HCT116 (cell line): ENCODE results near the gene DLEU7. TPM values are rescaled to one million over a fixed set of nuclear protein-coding genes. Genes with fewer than 3 reads are reported as not detected.

ENCODE experiments used
- ATAC-seq: fragments of 200-7000 bp; cut with Tn5 transposase; 2 replicates; pipeline ENCODE4 v1.9.1; 2020; ENCODE audit warnings: mild to moderate bottlenecking, moderate library complexity
- BruUV-seq: library from RNA; stranded (reverse); fragments of 400-500 nt; replicated peaks from 2 replicates; lab custom pipeline; 2021; lab: Mats Ljungman, UMichigan
- CTCF ChIA-PET: fragments of 300-600 bp; sonication (Branson Sonifier 250); formaldehyde crosslinking; loops from one replicate; lab custom pipeline; 2021; ENCODE audit warnings: antibody characterized with exemption; lab: Charles Lee
- POLR2A ChIA-PET: fragments of 300-600, 350-600 bp; sonication (Branson Sonifier 250); formaldehyde crosslinking; loops from one replicate; lab custom pipeline; 2021; ENCODE audit warnings: antibody characterized with exemption; lab: Charles Lee
- RAD21 ChIA-PET, 2 experiments: fragments of 300-600 bp; sonication (Branson Sonifier 250); formaldehyde crosslinking; loops; one replicate each; lab custom pipeline; 2023; ENCODE audit warnings: low total read pairs in 2 of 2; ENCODE audit not compliant: uncharacterized antibody in 2 of 2, unreplicated experiment in 2 of 2, low non-redundant PET in 1 of 2; lab: Charles Lee
- DNase-seq: peaks from one replicate; pipeline ENCODE4 v3.0.0-alpha.2; 2010; ENCODE audit warnings: low read depth, low spot score
- H2AFZ ChIP-seq: fragments of 200-600 bp; shearing (Covaris generic), sonication (generic); 2 replicates; pipeline ENCODE4 v1.6.1; 2017; ENCODE audit warnings: low read depth, mixed run types, mixed read lengths, antibody characterized with exemption, low read length; ENCODE audit not compliant: poor library complexity, severe bottlenecking
- H3K27ac ChIP-seq: 2 replicates; pipeline ENCODE4 v1.5.1; 2012; ENCODE audit warnings: low read depth, low read length
- H3K27me3 ChIP-seq: fragments of 200-600 bp; sonication (generic); 2 replicates; pipeline ENCODE4 v1.6.1; 2016; ENCODE audit warnings: mixed run types, low read length, mixed read lengths; ENCODE audit not compliant: insufficient read depth
- H3K36me3 ChIP-seq, 2 experiments: fragments of 200-500 bp in 1 of 2; fragments of 200-600 bp in 1 of 2; sonication (Bioruptor generic) in 1 of 2; sonication (generic) in 1 of 2; 2 replicates each; pipeline versions ENCODE4 v1.5.1 to v1.6.1; 2014 to 2016; ENCODE audit warnings: low read length in 2 of 2, inconsistent platforms in 1 of 2, mixed read lengths in 1 of 2, mixed run types in 1 of 2; ENCODE audit not compliant: insufficient read depth in 2 of 2, control insufficient read depth in 1 of 2
- H3K4me1 ChIP-seq, 2 experiments: fragments of 200-600 bp in 1 of 2; sonication (generic) in 1 of 2; 2 replicates each; pipeline versions ENCODE4 v1.5.1 to v1.6.1; 2012 to 2017; ENCODE audit warnings: low read length in 2 of 2, inconsistent platforms in 1 of 2, mild to moderate bottlenecking in 1 of 2, mixed read lengths in 1 of 2, mixed run types in 1 of 2, moderate library complexity in 1 of 2; ENCODE audit not compliant: insufficient read depth in 2 of 2, control insufficient read depth in 1 of 2
- H3K4me2 ChIP-seq: fragments of 200-600 bp; sonication (generic); 2 replicates; pipeline ENCODE4 v1.6.1; 2017; ENCODE audit warnings: mixed run types, low read length, mixed read lengths
- H3K4me3 ChIP-seq, 2 experiments: fragments of 200-600 bp in 1 of 2; sonication (generic) in 1 of 2; replicated peaks in 1 of 2; 2 replicates each; pipeline ENCODE4 v1.5.1; 2011 to 2016; ENCODE audit warnings: low read length in 2 of 2, control low read depth in 1 of 2, low read depth in 1 of 2, mild to moderate bottlenecking in 1 of 2, mixed read lengths in 1 of 2, mixed run types in 1 of 2
- H3K79me2 ChIP-seq: fragments of 200-600 bp; sonication (generic); 2 replicates; pipeline ENCODE4 v1.6.1; 2017; ENCODE audit warnings: mild to moderate bottlenecking, mixed run types, low read length, moderate library complexity, mixed read lengths; ENCODE audit not compliant: insufficient read depth
- H3K9ac ChIP-seq: fragments of 200-600 bp; sonication (generic); 2 replicates; pipeline ENCODE4 v1.6.1; 2016; ENCODE audit warnings: low read length, mixed read lengths
- H3K9me2 ChIP-seq: fragments of 200-600 bp; sonication (generic), shearing (Covaris generic); 2 replicates; pipeline ENCODE4 v1.6.1; 2017; ENCODE audit warnings: mixed run types, mild to moderate bottlenecking, moderate library complexity; ENCODE audit not compliant: insufficient read depth
- H3K9me3 ChIP-seq, 2 experiments: fragments of 200-500 bp in 1 of 2; fragments of 200-600 bp in 1 of 2; sonication (Bioruptor generic) in 1 of 2; sonication (generic) in 1 of 2; 2 replicates each; pipeline ENCODE4 v1.6.1; 2014 to 2017; ENCODE audit warnings: low read length in 2 of 2, mixed read lengths in 2 of 2, inconsistent platforms in 1 of 2, low read depth in 1 of 2, mild to moderate bottlenecking in 1 of 2, mixed run types in 1 of 2, moderate library complexity in 1 of 2; ENCODE audit not compliant: control insufficient read depth in 1 of 2, insufficient read depth in 1 of 2
- H4K20me1 ChIP-seq: fragments of 200-600 bp; sonication (generic), shearing (Covaris generic); 2 replicates; pipeline ENCODE4 v1.6.1; 2017; ENCODE audit warnings: mixed run types, mild to moderate bottlenecking, moderate library complexity; ENCODE audit not compliant: insufficient read depth
- CBX3 ChIP-seq: IDR thresholded peaks from 2 replicates; pipeline ENCODE4 v1.6.1; 2012; ENCODE audit warnings: low read depth
- CEBPB ChIP-seq: IDR thresholded peaks from 2 replicates; pipeline ENCODE4 v1.6.1; 2012; ENCODE audit warnings: low read depth
- ELF1 ChIP-seq: IDR thresholded peaks from 2 replicates; pipeline ENCODE4 v1.6.1; 2012; ENCODE audit warnings: low read depth, borderline replicate concordance
- EZH2phosphoT487 ChIP-seq: fragments of 200-600 bp; IDR thresholded peaks from 2 replicates; pipeline ENCODE4 v1.6.1; 2018; ENCODE audit warnings: antibody characterized with exemption, borderline replicate concordance
- JUND ChIP-seq: IDR thresholded peaks from 2 replicates; pipeline ENCODE4 v1.6.1; 2012
- POLR2A ChIP-seq: IDR thresholded peaks from 2 replicates; pipeline ENCODE4 v1.7.0; 2011; ENCODE audit warnings: borderline replicate concordance; ENCODE audit not compliant: insufficient read depth, insufficient read length; ENCODE audit errors: extremely low read depth
- POLR2AphosphoS5 ChIP-seq: IDR thresholded peaks from 2 replicates; pipeline ENCODE4 v1.6.1; 2011; ENCODE audit warnings: mild to moderate bottlenecking, low read depth, low read length, moderate library complexity
- SIN3A ChIP-seq: IDR thresholded peaks from 2 replicates; pipeline ENCODE4 v1.6.1; 2012; ENCODE audit warnings: low read depth
- SP1 ChIP-seq: IDR thresholded peaks from 2 replicates; pipeline ENCODE4 v1.6.1; 2012; ENCODE audit warnings: low read depth
- SRF ChIP-seq: IDR thresholded peaks from 2 replicates; pipeline ENCODE4 v1.6.1; 2012; ENCODE audit warnings: low read depth
- YY1 ChIP-seq: IDR thresholded peaks from 2 replicates; pipeline ENCODE4 v1.6.1; 2011; ENCODE audit warnings: low read length, low read depth, moderate library complexity, mild to moderate bottlenecking; ENCODE audit not compliant: insufficient replicate concordance; ENCODE audit errors: extremely low read depth
- ZFX ChIP-seq: fragments of 450-650 bp; IDR thresholded peaks from 2 replicates; pipeline ENCODE4 v1.6.1; 2017
- ZNF274 ChIP-seq: fragments of 200-500 bp; sonication (Bioruptor generic); IDR thresholded peaks from 2 replicates; pipeline ENCODE4 v1.6.1; 2014; ENCODE audit warnings: mild to moderate bottlenecking, low read depth, low read length, inconsistent platforms
- intact Hi-C: fragments of 100-400 bp; cut with micrococcal nuclease; formaldehyde crosslinking; loops from 2 replicates; pipeline ENCODE4 v1.10.0; 2022
- total RNA-seq: library from RNA; stranded (reverse); gene quantifications from one replicate; pipeline ENCODE4 v1.2.1, GENCODE V29; 2021; ENCODE audit not compliant: unreplicated experiment
- TF ChIP-seq, protein P1 (sequence below): IDR thresholded peaks from 2 replicates; pipeline ENCODE4 v1.6.1; 2012
- TF ChIP-seq, protein P2 (sequence below): IDR thresholded peaks from 2 replicates; pipeline ENCODE4 v1.6.1; 2012
- TF ChIP-seq, protein P3 (sequence below): IDR thresholded peaks from 2 replicates; pipeline ENCODE4 v1.6.1; 2011; ENCODE audit warnings: mild to moderate bottlenecking, low read length, moderate library complexity; ENCODE audit not compliant: insufficient replicate concordance; ENCODE audit errors: extremely low read depth
- TF ChIP-seq, protein P4 (sequence below), 3 experiments: fragments of 200-600 bp in 1 of 3; sonication (generic) in 1 of 3; IDR thresholded peaks in 2 of 3; conservative IDR thresholded peaks in 1 of 3; 2 replicates each; pipeline ENCODE4 v1.5.1; 2012 to 2017; ENCODE audit warnings: low read depth in 2 of 3, low read length in 2 of 3, antibody characterized with exemption in 1 of 3, borderline replicate concordance in 1 of 3, control low read depth in 1 of 3, mild to moderate bottlenecking in 1 of 3, mixed read lengths in 1 of 3, mixed run types in 1 of 3, moderate library complexity in 1 of 3; ENCODE audit not compliant: insufficient read depth in 1 of 3

The DLEU7 gene
- total RNA-seq, 1 experiment from 2014 or later = not detected

DNA sequence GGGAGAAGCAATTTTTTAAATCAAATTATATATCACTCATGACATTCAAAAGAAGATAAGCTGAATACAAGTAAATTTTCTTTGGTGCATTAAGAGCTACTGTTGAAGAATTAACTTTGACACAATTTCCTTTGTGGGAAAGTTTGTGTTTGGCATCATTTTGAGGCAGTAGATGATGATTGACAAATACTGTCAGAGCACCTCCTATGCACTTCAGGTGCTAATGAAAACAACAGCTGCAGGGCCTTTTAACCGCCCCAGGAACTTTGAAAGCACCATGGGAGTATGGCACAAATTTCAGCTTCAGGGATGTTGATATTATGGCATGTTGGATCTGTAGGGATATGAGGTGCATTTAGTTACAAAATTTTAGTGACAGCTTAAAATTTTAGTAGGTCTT, 21.0 kb upstream of the DLEU7 start:
- Histone ChIP-seq H4K20me1 (no peaks in the 10 kb centered on the region), H3K9ac (no peak overlapping the region), H3K27me3 (no peaks in the 10 kb centered on the region), H3K27ac (no peak overlapping the region), H3K9me3 (no peaks in the 10 kb centered on the region), H3K4me3 (no peak overlapping the region), H2AFZ (no peak overlapping the region), H3K79me2 (no peaks in the 10 kb centered on the region), H3K9me2 (no peaks in the 10 kb centered on the region), H3K4me2 (no peak overlapping the region), H3K4me1 (no peaks in the 10 kb centered on the region), H3K36me3 (no peaks in the 10 kb centered on the region)
- no peak for DNase-seq
- intact Hi-C loops = no loop called here
- CTCF ChIA-PET = no interaction called here
- ATAC-seq = no peak
- POLR2A ChIA-PET = no interaction called here
- BruUV-seq = no TSS peak
- TF ChIP-seq SRF (no peak), POLR2AphosphoS5 (no peak), POLR2A (no peak), CBX3 (no peak), ZNF274 (no peak), EZH2phosphoT487 (no peak), ELF1 (no peak), SP1 (no peak), SIN3A (no peak), CEBPB (no peak), YY1 (no peak), ZFX (no peak), JUND (no peak)
- TF ChIP-seq, protein P1, sequence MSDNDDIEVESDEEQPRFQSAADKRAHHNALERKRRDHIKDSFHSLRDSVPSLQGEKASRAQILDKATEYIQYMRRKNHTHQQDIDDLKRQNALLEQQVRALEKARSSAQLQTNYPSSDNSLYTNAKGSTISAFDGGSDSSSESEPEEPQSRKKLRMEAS = no peak
- TF ChIP-seq, protein P2, sequence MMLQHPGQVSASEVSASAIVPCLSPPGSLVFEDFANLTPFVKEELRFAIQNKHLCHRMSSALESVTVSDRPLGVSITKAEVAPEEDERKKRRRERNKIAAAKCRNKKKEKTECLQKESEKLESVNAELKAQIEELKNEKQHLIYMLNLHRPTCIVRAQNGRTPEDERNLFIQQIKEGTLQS = no peak
- TF ChIP-seq, protein P3, sequence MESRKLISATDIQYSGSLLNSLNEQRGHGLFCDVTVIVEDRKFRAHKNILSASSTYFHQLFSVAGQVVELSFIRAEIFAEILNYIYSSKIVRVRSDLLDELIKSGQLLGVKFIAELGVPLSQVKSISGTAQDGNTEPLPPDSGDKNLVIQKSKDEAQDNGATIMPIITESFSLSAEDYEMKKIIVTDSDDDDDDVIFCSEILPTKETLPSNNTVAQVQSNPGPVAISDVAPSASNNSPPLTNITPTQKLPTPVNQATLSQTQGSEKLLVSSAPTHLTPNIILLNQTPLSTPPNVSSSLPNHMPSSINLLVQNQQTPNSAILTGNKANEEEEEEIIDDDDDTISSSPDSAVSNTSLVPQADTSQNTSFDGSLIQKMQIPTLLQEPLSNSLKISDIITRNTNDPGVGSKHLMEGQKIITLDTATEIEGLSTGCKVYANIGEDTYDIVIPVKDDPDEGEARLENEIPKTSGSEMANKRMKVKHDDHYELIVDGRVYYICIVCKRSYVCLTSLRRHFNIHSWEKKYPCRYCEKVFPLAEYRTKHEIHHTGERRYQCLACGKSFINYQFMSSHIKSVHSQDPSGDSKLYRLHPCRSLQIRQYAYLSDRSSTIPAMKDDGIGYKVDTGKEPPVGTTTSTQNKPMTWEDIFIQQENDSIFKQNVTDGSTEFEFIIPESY = no peak
- TF ChIP-seq, protein P4, sequence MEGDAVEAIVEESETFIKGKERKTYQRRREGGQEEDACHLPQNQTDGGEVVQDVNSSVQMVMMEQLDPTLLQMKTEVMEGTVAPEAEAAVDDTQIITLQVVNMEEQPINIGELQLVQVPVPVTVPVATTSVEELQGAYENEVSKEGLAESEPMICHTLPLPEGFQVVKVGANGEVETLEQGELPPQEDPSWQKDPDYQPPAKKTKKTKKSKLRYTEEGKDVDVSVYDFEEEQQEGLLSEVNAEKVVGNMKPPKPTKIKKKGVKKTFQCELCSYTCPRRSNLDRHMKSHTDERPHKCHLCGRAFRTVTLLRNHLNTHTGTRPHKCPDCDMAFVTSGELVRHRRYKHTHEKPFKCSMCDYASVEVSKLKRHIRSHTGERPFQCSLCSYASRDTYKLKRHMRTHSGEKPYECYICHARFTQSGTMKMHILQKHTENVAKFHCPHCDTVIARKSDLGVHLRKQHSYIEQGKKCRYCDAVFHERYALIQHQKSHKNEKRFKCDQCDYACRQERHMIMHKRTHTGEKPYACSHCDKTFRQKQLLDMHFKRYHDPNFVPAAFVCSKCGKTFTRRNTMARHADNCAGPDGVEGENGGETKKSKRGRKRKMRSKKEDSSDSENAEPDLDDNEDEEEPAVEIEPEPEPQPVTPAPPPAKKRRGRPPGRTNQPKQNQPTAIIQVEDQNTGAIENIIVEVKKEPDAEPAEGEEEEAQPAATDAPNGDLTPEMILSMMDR (IDR thresholded peaks at IDR 0.05 in 2 of 3, conservative IDR thresholded peaks at IDR 0.05 in 1 of 3; ENCODE audit: borderline replicate concordance in 1 of 3, insufficient read depth in 1 of 3, low read depth in 2 of 3, low read length in 2 of 3) = no peak
- RAD21 ChIA-PET = no interaction called here
